HG02588 (cell line): Measurements from ENCODE around the gene ABO.
"Not testable (repeated sequence)": the region's sequence is repeated elsewhere in the genome, so short reads cannot be mapped to it uniquely, and the experiment has no call there.

ENCODE experiments used
- ATAC-seq: cut with Tn5 transposase; IDR thresholded peaks from one replicate; pipeline ENCODE4 v1.9.1; 2021; ENCODE audit warnings: mild to moderate bottlenecking, moderate library complexity; ENCODE audit not compliant: unreplicated experiment

Gene ABO

DNA sequence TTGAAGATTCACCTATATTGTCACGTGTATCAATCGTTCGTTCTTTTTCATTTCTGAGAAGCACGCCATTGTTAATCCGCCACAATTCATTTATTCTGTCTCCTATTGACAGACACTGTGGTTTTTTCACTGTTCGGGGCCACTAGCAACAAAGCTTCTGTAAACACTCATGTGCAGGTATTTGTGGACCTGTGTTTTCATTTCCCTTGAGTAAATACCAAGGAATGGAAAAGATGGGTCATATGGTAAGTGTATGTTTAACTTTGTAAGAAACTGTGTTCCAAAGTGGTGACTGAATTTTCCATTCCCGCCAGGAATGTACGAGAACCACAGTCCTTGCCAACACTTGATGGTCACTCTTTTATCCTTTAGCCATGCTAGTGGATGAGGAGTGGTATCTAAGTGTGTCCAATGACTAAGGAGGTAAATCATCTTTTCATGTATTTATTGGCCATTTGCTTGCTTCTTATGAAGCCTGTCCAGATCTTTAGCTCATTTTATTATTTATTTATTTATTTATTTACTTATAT is 10.7 kb downstream of the ABO start:
- no peak for ATAC-seq

- ATAC-seq = no peak
Measured at GRCh38 chr9:133263557-133263956, 11.4 kb downstream of the ABO start.

GRCh38 chr9:133262226-133262625 is 12.8 kb downstream of the ABO start:
- no peak for ATAC-seq

DNA sequence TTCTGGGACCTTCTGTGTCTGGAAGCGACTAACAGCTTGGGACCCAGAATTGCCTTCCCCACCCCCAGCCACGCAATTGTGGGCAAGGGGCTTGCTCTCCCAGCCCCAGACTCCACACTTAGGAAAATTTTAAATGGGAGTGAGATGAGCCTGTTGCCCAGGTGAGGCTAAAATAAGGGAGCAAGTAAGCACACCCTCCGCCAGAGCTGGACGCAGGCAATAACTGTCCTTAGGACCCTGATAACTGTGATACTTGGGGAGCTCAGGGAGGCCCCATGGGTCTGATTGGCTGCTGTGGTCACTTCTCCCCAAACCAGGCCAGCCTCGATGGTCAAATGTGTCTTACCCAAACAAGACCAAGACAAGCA is 13.3 kb downstream of the ABO start:
- ATAC-seq = no peak

GRCh38 chr9:133261103-133261752 is 13.8 kb downstream of the ABO start:
- ATAC-seq = no peak

- no peak for ATAC-seq
Measured at GRCh38 chr9:133260334-133261102, 14.5 kb downstream of the ABO start.

- no peak for ATAC-seq
Measured at GRCh38 chr9:133258061-133259015, 16.7 kb downstream of the ABO start.

DNA sequence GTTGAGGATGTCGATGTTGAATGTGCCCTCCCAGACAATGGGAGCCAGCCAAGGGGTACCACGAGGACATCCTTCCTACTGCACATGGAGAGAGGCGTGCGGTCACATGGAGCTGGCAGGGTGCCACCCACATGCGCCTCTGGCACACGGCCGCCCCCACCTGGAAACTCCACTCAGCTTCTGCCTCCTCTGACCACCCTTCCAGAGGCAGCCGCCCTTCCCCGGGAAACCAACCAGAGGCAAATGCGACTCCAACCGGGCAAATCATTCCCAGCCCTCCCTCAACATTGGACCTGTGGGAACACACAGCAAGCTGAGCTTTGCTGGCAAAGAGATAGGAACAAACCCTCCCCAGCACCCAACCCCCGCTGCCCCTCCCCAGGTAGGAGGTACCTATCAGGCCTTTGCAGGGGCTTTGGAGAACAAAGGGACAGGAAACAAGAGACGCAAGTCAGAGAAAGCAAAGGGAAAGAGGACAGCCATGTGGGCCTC is 17.5 kb downstream of the ABO start:
- no peak for ATAC-seq

DNA sequence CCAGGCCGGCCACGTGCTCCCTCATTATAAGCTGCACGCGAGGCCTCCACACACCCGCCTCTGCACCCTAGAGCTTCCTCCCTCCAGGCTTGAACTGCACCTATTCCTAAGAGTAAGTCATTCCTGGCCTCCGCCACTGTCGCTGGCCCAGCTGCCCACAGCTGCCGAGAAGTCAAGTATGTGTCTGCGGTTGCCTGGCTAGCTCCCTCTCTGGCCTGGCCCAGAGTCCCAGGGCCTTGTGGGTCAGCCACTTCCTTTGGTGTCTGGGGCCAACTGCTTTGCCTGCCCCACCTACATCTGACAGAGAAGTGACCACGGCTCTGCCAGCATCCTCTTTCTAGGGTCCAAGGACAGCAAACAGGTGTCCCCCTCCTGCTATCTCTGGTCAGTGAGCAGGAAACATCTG is 18.3 kb downstream of the ABO start:
- no peak for ATAC-seq

DNA sequence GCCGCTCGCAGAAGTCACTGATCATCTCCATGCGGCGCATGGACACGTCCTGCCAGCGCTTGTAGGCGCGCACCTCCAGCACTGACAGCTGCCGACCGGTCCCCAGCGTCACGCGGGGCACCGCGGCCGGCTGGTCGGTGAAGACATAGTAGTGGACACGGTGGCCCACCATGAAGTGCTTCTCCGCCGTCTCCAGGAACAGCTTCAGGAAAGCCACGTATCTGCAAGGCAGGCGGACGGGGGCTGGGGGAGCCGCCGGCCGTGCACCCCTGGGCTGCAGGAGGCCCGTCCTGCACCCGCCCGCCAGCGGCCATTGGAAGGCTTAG is 18.9 kb downstream of the ABO start:
- no peak for ATAC-seq

DNA sequence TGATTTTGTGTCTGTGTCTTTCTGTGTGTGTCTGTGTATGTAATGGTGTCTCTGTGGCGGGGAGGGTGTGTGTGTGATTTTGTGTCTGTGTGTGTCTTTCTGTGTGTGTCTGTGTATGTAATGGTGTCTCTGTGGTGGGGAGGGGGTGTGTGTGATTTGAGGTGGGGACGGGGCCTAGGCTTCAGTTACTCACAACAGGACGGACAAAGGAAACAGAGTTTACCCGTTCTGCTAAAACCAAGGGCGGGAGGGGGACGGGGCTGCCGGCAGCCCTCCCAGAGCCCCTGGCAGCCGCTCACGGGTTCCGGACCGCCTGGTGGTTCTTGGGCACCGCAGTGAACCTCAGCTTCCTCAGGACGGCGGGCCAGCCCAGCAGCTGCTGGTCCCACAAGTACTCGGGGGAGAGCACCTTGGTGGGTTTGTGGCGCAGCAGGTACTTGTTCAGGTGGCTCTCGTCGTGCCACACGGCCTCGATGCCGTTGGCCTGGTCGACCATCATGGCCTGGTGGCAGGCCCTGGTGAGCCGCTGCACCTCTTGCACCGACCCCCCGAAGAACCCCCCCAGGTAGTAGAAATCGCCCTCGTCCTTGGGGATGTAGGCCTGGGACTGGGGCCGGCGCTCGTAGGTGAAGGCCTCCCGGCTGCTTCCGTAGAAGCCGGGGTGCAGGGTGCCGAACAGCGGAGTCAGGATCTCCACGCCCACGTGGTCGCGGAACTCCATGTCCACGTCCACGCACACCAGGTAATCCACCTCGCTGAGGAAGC is 19.4 kb downstream of the ABO start:
- no peak for ATAC-seq

GRCh38 chr9:133254471-133254870 is 20.5 kb downstream of the ABO start:
- no peak for ATAC-seq

GRCh38 chr9:133253268-133253667 is 21.7 kb downstream of the ABO start:
- no peak for ATAC-seq

DNA sequence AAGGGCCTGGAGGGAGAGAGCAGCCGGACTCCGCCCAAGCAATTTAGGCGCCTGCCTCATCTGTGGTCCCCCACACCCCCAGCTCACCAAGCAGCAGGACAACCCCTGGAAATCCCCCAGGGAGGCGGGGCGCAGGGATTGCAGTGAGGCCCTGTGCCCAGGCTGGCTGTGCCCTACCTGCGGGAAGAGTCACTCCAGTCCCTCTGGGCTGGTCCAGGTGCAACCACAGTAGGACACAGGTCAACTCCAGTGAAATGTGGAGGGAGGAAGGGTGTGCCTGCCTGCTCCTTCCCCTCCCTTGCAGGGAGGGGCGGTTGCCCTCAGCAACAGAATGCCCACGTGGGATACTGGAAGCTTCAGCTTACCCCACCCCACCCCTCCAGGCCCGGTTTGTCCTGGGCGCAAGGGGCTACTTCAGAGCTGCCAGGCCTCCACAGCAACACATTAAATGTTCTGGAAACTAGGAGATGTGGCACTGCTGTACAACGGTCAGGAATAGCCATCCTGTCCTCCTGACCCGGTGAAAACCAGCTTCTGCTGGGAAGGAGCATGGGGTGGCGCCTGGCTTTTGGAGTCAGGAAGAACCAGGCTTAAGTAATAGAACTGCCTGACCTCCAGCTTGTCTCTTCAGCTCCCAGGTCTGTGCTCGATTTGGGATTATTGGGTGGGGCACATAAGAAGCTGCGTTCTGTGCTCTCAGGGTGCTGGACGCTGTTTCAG is 22.5 kb downstream of the ABO start:
- no peak for ATAC-seq

DNA sequence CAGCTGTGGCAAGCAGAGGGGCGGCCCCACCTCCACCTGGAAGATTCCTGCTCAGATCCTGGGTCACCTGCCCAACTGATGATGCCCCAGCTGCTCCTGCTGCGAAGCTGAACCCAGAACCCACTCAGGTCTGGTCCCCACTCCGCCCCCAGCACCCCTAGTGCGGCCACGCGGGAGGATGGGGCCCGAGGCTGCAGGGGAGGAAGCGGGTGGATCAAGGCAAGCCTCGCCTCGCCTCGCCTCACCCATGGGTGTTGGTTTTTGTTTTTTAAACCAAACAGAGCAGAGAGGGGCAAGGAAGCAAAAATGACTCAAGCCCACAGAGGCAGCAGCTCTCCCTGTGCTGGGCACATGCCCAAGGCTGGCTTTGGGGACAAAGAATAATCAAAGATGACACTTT is 23.2 kb downstream of the ABO start:
- no peak for ATAC-seq

DNA sequence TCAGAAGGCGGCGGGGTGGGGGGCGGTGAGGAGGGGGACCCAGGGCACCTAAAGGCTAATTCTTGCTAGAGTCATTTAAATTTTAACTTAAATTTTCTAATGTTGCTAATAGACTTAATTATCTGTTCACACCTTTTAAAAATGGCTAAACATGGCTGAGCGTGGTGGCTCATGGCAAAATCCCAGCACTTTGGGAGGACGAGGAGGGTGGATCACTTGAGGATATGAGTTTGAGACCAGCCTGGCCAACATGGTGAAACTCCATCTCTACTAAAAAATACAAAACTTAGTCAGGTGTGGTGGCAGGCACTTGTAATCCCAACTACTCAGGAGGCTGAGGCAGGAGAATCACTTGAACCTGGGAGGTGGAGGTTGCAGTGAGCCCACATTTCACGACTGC is 23.8 kb downstream of the ABO start:
- ATAC-seq = not testable (repeated sequence)

GRCh38 chr9:133250741-133251170 is 24.2 kb downstream of the ABO start:
- ATAC-seq = no peak

DNA sequence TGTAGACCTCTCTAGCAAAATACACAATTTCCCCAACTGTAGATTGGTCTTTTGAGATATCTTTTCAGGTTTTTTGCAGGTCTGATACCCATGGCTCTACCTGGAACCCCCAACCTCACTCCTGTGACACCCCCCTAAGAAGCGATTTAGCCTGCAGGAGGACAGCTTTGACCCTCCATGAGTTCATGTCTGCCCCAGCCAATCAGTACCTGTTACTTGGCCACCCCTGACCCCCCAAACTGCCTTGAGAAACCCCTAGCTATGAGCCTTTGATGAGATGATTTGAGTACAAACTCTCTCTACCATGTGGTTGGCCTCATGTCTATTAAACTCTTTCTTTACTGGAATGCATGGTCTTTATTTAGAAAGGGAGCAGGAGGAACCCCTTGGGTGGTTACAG is 25.7 kb downstream of the ABO start:
- ATAC-seq = no peak

GRCh38 chr9:133248726-133249295 is 26.2 kb downstream of the ABO start:
- no peak for ATAC-seq

DNA sequence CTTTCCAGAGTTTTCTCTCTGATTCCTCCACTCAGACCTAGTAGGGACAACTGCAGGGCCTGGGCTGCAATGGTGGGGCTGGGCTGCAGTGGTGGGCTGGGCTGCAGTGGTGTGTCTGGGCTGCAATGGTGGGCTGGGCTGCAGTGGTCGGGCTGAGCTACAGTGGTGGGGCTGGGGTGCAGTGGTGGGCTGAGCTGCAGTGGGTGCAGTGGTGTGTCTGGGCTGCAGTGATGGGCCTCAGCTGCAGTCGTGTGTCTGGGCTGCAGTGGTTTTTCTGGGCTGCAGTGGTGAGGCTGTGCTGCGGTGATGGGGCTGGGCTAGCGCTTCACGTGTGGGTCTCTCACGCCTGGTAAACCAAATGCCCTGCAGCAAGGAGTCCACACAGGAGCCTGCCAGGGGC is 27.4 kb downstream of the ABO start:
- no peak for ATAC-seq
